ENCODE data around the gene PLOD2.

The PLOD2 gene

DNA sequence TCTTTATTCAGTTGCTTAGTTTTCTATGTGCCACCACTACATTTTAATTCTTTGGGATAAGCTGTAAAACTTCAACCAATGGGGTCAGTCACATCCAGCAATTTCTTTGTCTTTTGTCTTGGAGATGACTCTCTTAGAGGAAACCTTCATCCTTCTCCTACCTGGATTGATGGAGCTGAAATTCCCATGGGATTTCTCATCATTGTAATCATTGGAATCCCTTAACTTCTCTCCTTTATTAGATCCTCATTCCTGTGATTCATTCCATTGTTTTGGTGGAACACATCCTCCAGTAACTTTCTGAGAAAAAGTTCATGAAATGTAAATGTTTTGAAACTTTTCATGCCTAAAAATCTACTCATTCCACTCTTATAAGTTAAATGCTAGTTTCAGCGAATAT, 9.6 kb upstream of the PLOD2 start:
- no peak for DNase-seq (ENCODE audit: low read depth, low spot score)
- TF ChIP-seq, protein P1, sequence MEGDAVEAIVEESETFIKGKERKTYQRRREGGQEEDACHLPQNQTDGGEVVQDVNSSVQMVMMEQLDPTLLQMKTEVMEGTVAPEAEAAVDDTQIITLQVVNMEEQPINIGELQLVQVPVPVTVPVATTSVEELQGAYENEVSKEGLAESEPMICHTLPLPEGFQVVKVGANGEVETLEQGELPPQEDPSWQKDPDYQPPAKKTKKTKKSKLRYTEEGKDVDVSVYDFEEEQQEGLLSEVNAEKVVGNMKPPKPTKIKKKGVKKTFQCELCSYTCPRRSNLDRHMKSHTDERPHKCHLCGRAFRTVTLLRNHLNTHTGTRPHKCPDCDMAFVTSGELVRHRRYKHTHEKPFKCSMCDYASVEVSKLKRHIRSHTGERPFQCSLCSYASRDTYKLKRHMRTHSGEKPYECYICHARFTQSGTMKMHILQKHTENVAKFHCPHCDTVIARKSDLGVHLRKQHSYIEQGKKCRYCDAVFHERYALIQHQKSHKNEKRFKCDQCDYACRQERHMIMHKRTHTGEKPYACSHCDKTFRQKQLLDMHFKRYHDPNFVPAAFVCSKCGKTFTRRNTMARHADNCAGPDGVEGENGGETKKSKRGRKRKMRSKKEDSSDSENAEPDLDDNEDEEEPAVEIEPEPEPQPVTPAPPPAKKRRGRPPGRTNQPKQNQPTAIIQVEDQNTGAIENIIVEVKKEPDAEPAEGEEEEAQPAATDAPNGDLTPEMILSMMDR (IDR thresholded peaks at IDR 0.05; ENCODE audit: low read depth, low read length): no peak
- in situ Hi-C loops (cut with HindIII; ENCODE audit: low sequenced_read_pairs): no loop called here
- H3K4me3 ChIP-seq (ENCODE audit: low read depth, low read length): no peak overlapping the region

- no peak overlapping the region for H3K4me3 ChIP-seq (ENCODE audit: low read depth, low read length)
- DNase-seq (ENCODE audit: low read depth, low spot score): no peak
- in situ Hi-C loops (cut with HindIII; ENCODE audit: low sequenced_read_pairs): no loop called here
- TF ChIP-seq, protein P1 (IDR thresholded peaks at IDR 0.05; ENCODE audit: low read depth, low read length): no peak
Measured at GRCh38 chr3:146169891-146170290, 8.9 kb upstream of the PLOD2 start.

DNA sequence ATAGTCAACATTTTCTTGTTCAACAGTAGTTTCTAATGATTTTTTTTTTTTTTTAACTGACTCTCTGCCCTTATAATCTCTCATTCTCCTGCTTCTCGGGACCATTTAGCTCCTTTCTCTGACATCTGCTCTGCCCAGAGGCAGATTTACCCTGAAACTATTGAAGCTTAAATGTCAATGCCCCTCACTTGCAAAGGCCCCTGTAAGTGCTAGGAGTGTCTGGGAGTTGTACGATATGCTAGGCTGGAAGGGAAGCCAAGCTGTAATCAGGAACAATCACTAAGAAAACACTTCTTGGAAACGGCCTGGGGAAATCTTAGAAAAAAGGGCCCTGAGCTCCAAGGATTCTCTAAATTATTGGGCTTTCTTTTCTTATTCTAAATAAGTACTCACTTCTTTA, 5.8 kb upstream of the PLOD2 start:
- in situ Hi-C loops (cut with HindIII; ENCODE audit: low sequenced_read_pairs): no loop called here
- H3K4me3 ChIP-seq (ENCODE audit: low read depth, low read length): no peak overlapping the region
- no peak for DNase-seq (ENCODE audit: low read depth, low spot score)
- TF ChIP-seq, protein P1 (IDR thresholded peaks at IDR 0.05; ENCODE audit: low read depth, low read length): no peak

GRCh38 chr3:146166415-146166821, 5.4 kb upstream of the PLOD2 start:
- DNase-seq (ENCODE audit: low read depth, low spot score): peak; percentile 73
- TF ChIP-seq, protein P1 (IDR thresholded peaks at IDR 0.05; ENCODE audit: low read depth, low read length): no peak

GRCh38 chr3:146165877-146166276, 4.9 kb upstream of the PLOD2 start:
- DNase-seq (ENCODE audit: low read depth, low spot score): no peak
- TF ChIP-seq, protein P1 (IDR thresholded peaks at IDR 0.05; ENCODE audit: low read depth, low read length): no peak
- in situ Hi-C loops (cut with HindIII; ENCODE audit: low sequenced_read_pairs): no loop called here
- no peak overlapping the region for H3K4me3 ChIP-seq (ENCODE audit: low read depth, low read length)

More at GRCh38 chr3:146166415-146166821, 5.4 kb upstream of the PLOD2 start:
- in situ Hi-C loops (cut with HindIII; ENCODE audit: low sequenced_read_pairs): no loop called here
- no peak overlapping the region for H3K4me3 ChIP-seq (ENCODE audit: low read depth, low read length)

DNA sequence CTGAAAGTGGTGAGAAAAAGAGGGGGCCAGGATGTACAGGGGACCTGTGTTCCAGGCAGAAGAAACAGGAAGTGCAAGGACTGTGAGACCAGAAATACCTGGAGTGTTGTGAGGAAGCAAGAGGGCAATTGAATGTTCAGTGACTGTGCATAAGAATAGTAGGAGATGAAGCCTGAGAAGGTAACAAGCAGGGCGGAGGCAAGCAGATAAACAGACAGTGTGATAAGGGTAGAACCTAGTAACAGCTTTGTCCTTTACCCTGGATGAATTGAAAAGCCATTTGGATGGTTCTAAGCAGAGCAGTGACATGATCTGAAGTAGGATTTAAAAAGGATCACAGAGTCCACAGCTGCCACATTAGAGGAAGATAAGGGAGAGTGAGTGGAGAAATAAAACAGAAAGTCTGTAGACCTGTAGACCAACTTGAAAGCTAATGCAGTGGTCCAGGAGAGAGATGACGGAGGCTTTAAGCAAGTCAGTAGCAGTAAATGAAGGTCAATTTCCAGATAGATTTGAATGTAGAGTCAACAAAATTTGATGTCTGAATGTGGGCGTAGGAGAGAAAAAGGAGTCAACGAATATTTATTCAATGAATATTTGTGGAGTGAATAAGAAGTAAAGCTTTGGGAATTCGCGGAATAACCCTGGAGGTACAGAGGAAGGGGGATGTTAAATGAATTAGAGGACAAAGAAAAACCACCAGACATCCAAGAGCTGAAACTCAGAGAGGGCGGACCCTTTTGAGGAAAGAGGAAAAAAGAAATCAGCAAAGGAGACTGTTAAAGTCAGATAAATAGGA, 4.2 kb upstream of the PLOD2 start:
- TF ChIP-seq, protein P1 (IDR thresholded peaks at IDR 0.05; ENCODE audit: low read depth, low read length): no peak
- H3K4me3 ChIP-seq (ENCODE audit: low read depth, low read length): no peak overlapping the region
- peak; percentile 80 for DNase-seq (ENCODE audit: low read depth, low spot score)
- in situ Hi-C loops (cut with HindIII; ENCODE audit: low sequenced_read_pairs): no loop called here

Data from astrocyte of the spinal cord (primary cell).